HEK293 (cell line): ENCODE results near the gene TPM3.

Experiments used
- CTCF ChIA-PET: fragments of 350-600 bp; formaldehyde crosslinking; extraction: SDS; loops from one replicate; lab custom pipeline; 2021; ENCODE audit warnings: antibody characterized with exemption; lab: Yijun Ruan, JAX
- POLR2A ChIA-PET: fragments of 300-600 bp; formaldehyde crosslinking; extraction: SDS; loops from one replicate; lab custom pipeline; 2020; ENCODE audit warnings: antibody characterized with exemption, inconsistent platforms; lab: Yijun Ruan, JAX
- H3K27ac ChIP-seq: fragments of 200-500 bp; sonication (Bioruptor generic); 2 replicates; pipeline ENCODE4 v1.5.1; 2014; ENCODE audit warnings: low read depth, low read length, control low read depth, inconsistent platforms; ENCODE audit errors: extremely low read depth
- H3K36me3 ChIP-seq, 2 experiments: fragments of 200-500 bp in 1 of 2; sonication (Bioruptor generic) in 1 of 2; 1 replicate in 1 of 2; 2 replicates in 1 of 2; pipeline ENCODE4 v1.5.1; 2014 to 2017; ENCODE audit warnings: inconsistent platforms in 2 of 2, low read length in 2 of 2; ENCODE audit not compliant: control insufficient read depth in 2 of 2, insufficient read depth in 1 of 2
- H3K4me1 ChIP-seq: fragments of 200-500 bp; sonication (Bioruptor generic); 2 replicates; pipeline ENCODE4 v1.5.1; 2014; ENCODE audit warnings: mild to moderate bottlenecking, low read length, inconsistent platforms; ENCODE audit not compliant: control insufficient read depth, insufficient read depth
- H3K4me3 ChIP-seq: 2 replicates; pipeline ENCODE4 v1.5.1; 2011; ENCODE audit warnings: low read depth, mild to moderate bottlenecking, control low read depth, low read length, moderate library complexity
- H3K9me3 ChIP-seq: fragments of 200-500 bp; sonication (Bioruptor generic); 2 replicates; pipeline ENCODE4 v1.5.1; 2014; ENCODE audit warnings: low read depth, low read length, inconsistent platforms; ENCODE audit not compliant: control insufficient read depth, insufficient read depth
- GLIS2 ChIP-seq: fragments of 450-650 bp; formaldehyde crosslinking; IDR thresholded peaks from 2 replicates; pipeline ENCODE4 v1.5.1; 2016; ENCODE audit warnings: missing biosample characterization, missing genetic modification characterization
- ZBTB17 ChIP-seq: fragments of 450-650 bp; formaldehyde crosslinking; IDR thresholded peaks from 2 replicates; pipeline ENCODE4 v1.5.1; 2016; ENCODE audit warnings: missing biosample characterization, missing genetic modification characterization
- ZNF133 ChIP-seq: fragments of 450-650 bp; formaldehyde crosslinking; IDR thresholded peaks from 2 replicates; pipeline ENCODE4 v1.5.1; 2016; ENCODE audit warnings: missing biosample characterization, missing genetic modification characterization
- ZNF138 ChIP-seq: fragments of 450-650 bp; formaldehyde crosslinking; IDR thresholded peaks from 2 replicates; pipeline ENCODE4 v1.5.1; 2016; ENCODE audit warnings: missing biosample characterization, missing genetic modification characterization, borderline replicate concordance
- ZNF146 ChIP-seq: fragments of 450-650 bp; formaldehyde crosslinking; IDR thresholded peaks from 2 replicates; pipeline ENCODE4 v1.5.1; 2016; ENCODE audit warnings: missing biosample characterization, missing genetic modification characterization
- ZNF221 ChIP-seq: fragments of 450-650 bp; formaldehyde crosslinking; IDR thresholded peaks from 2 replicates; pipeline ENCODE4 v1.5.1; 2017; ENCODE audit warnings: missing biosample characterization, missing genetic modification characterization, borderline replicate concordance
- ZNF433 ChIP-seq: fragments of 450-650 bp; formaldehyde crosslinking; IDR thresholded peaks from 2 replicates; pipeline ENCODE4 v1.5.1; 2016; ENCODE audit warnings: missing biosample characterization, missing genetic modification characterization, low read depth
- ZNF48 ChIP-seq: fragments of 450-650 bp; formaldehyde crosslinking; IDR thresholded peaks from 2 replicates; pipeline ENCODE4 v1.5.1; 2016; ENCODE audit warnings: missing biosample characterization, missing genetic modification characterization
- ZNF558 ChIP-seq: fragments of 450-650 bp; formaldehyde crosslinking; IDR thresholded peaks from 2 replicates; pipeline ENCODE4 v1.5.1; 2016; ENCODE audit warnings: missing biosample characterization, missing genetic modification characterization
- ZNF660 ChIP-seq: fragments of 450-650 bp; IDR thresholded peaks from 2 replicates; pipeline ENCODE4 v1.5.1; 2018; ENCODE audit warnings: missing biosample characterization, mild to moderate bottlenecking, missing genetic modification characterization
- ZNF776 ChIP-seq: fragments of 450-650 bp; formaldehyde crosslinking; IDR thresholded peaks from 2 replicates; pipeline ENCODE4 v1.5.0; 2017; ENCODE audit warnings: missing biosample characterization, missing genetic modification characterization, borderline replicate concordance
- ZNF792 ChIP-seq: fragments of 450-650 bp; formaldehyde crosslinking; IDR thresholded peaks from 2 replicates; pipeline ENCODE4 v1.5.1; 2016; ENCODE audit warnings: missing biosample characterization, missing genetic modification characterization
- ZSCAN30 ChIP-seq: fragments of 450-650 bp; IDR thresholded peaks from 2 replicates; pipeline ENCODE4 v1.5.1; 2018; ENCODE audit warnings: missing biosample characterization, mild to moderate bottlenecking, missing genetic modification characterization, moderate library complexity
- TF ChIP-seq, protein P1 (sequence below): fragments of 450-650 bp; IDR thresholded peaks from 2 replicates; pipeline ENCODE4 v1.5.1; 2018; ENCODE audit warnings: missing biosample characterization, missing genetic modification characterization
- TF ChIP-seq, protein P2 (sequence below): fragments of 450-650 bp; formaldehyde crosslinking; IDR thresholded peaks from 2 replicates; pipeline ENCODE4 v1.5.1; 2016; ENCODE audit warnings: missing biosample characterization, missing genetic modification characterization
- TF ChIP-seq, protein P3 (sequence below): fragments of 450-650 bp; formaldehyde crosslinking; IDR thresholded peaks from 2 replicates; pipeline ENCODE4 v1.5.1; 2016; ENCODE audit warnings: missing biosample characterization, missing genetic modification characterization
- TF ChIP-seq, protein P4 (sequence below): fragments of 450-650 bp; formaldehyde crosslinking; IDR thresholded peaks from 2 replicates; pipeline ENCODE4 v1.5.1; 2016; ENCODE audit warnings: missing biosample characterization, missing genetic modification characterization, low read depth

Gene TPM3

DNA sequence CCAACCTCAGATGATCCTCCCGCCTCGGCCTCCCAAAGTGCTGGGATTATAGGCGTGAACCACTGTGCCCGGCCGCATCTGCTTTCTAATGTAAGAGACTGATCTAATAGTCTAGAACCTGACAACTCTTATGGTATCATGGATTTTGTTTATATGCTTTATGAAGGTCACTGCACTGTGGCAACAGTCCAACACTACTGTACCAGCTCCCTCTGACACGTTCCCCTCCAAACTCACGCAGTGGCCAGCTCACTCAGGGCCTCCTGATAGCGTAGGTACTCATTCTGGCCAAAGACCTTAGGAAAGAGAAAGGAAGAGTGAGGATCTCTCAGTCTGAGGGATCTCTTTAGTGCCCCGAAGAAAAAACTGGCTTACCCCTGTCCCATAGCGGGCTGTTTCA lies 20.2 kb upstream of the TPM3 start (continued):
- no peak for TF ChIP-seq ZNF792 (tag by site-specific recombination)
- TF ChIP-seq, protein P1, sequence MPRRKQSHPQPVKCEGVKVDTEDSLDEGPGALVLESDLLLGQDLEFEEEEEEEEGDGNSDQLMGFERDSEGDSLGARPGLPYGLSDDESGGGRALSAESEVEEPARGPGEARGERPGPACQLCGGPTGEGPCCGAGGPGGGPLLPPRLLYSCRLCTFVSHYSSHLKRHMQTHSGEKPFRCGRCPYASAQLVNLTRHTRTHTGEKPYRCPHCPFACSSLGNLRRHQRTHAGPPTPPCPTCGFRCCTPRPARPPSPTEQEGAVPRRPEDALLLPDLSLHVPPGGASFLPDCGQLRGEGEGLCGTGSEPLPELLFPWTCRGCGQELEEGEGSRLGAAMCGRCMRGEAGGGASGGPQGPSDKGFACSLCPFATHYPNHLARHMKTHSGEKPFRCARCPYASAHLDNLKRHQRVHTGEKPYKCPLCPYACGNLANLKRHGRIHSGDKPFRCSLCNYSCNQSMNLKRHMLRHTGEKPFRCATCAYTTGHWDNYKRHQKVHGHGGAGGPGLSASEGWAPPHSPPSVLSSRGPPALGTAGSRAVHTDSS (tag by site-specific recombination): no peak
- TF ChIP-seq, protein P2, sequence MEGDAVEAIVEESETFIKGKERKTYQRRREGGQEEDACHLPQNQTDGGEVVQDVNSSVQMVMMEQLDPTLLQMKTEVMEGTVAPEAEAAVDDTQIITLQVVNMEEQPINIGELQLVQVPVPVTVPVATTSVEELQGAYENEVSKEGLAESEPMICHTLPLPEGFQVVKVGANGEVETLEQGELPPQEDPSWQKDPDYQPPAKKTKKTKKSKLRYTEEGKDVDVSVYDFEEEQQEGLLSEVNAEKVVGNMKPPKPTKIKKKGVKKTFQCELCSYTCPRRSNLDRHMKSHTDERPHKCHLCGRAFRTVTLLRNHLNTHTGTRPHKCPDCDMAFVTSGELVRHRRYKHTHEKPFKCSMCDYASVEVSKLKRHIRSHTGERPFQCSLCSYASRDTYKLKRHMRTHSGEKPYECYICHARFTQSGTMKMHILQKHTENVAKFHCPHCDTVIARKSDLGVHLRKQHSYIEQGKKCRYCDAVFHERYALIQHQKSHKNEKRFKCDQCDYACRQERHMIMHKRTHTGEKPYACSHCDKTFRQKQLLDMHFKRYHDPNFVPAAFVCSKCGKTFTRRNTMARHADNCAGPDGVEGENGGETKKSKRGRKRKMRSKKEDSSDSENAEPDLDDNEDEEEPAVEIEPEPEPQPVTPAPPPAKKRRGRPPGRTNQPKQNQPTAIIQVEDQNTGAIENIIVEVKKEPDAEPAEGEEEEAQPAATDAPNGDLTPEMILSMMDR (tag by site-specific recombination): no peak
- TF ChIP-seq ZNF146 (tag by site-specific recombination): no peak
- TF ChIP-seq ZNF133 (tag by site-specific recombination): no peak
- TF ChIP-seq ZNF138 (tag by site-specific recombination): no peak
- no peak for TF ChIP-seq ZSCAN30 (tag by site-specific recombination)
- TF ChIP-seq, protein P3, sequence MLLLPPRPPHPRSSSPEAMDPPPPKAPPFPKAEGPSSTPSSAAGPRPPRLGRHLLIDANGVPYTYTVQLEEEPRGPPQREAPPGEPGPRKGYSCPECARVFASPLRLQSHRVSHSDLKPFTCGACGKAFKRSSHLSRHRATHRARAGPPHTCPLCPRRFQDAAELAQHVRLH (tag by site-specific recombination): no peak
- TF ChIP-seq ZNF558 (tag by site-specific recombination): no peak
- TF ChIP-seq ZNF48 (tag by site-specific recombination): no peak
- TF ChIP-seq, protein P4, sequence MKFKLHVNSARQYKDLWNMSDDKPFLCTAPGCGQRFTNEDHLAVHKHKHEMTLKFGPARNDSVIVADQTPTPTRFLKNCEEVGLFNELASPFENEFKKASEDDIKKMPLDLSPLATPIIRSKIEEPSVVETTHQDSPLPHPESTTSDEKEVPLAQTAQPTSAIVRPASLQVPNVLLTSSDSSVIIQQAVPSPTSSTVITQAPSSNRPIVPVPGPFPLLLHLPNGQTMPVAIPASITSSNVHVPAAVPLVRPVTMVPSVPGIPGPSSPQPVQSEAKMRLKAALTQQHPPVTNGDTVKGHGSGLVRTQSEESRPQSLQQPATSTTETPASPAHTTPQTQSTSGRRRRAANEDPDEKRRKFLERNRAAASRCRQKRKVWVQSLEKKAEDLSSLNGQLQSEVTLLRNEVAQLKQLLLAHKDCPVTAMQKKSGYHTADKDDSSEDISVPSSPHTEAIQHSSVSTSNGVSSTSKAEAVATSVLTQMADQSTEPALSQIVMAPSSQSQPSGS (tag by site-specific recombination): no peak
- no peak for TF ChIP-seq GLIS2
- TF ChIP-seq, all 188 proteins: peak for 0

DNA sequence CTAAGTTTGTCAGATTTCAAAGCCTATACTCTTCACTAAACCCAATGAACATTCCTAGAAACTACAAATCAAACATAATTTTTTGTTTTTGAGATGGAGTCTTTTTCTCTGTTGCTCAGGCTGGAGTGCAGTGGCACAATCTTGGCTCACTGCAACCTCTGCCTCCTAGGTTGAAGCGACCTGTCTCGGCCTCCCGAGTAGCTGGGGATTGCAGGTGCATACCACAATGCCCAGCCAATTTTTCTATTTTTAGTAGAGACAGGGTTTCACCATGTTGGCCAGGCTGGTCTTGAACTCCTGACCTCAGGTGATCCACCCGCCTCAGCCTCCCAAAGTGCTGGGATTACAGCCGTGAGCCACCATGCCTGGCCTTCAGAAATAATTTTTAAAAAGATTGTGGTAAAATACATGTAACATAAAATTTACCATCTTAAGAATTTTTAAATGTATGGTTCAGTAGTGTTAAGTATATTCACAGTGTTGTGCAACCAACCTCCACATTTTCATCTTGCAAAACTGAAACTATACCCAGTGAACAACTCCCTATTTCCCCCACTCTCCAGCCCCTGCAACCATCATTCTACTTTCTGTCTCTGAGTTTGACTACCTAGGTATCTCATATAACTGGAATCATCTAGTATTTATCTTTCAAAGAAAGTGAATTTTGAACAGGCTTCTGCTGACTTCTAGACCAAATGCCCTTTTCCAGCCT lies 16.9 kb upstream of the TPM3 start:
- H3K4me3 ChIP-seq: no peak overlapping the region
- H3K36me3 ChIP-seq: peaks cover 68 to 79% of the 10 kb centered on the region in 2 experiments
- TF ChIP-seq ZNF433 (tag by site-specific recombination): no peak
- peak; percentile 43; the same call in 1 of the 2 replicates for TF ChIP-seq ZBTB17
- CTCF ChIA-PET: interaction anchor here (0.6 to 1.6 kb wide), 3 partner anchors 9 to 210 kb away, joined by 3 to 8 read pairs (median 4); no protein-coding TSS in a partner anchor
- H3K9me3 ChIP-seq: no peaks in the 10 kb centered on the region
- POLR2A ChIA-PET: no interaction called here
- H3K4me1 ChIP-seq: no peaks in the 10 kb centered on the region
- no peak overlapping the region for H3K27ac ChIP-seq

DNA sequence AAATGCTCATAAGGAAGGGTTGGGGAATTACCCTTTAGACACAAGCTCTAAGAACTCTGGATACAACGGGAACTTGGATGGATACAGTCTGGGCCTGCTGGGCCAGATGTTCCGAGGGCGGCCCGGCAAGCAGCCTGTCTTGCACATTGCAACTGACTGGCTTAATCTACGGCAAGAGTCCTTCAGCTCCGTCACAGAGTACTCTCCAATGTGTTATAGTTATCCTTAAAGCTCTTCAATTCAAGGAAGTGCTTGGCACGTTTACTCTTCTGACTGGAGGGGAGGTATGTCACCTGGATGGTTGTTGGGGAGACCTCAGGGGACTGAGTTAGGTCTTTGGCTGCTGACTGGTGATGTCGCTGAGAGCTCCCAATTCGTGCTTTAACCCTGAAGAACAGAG lies 15.4 kb upstream of the TPM3 start:
- Histone ChIP-seq H3K9me3 (no peaks in the 10 kb centered on the region), H3K4me3 (no peak overlapping the region), H3K36me3 (peaks cover 52 to 63% of the 10 kb centered on the region in 2 experiments), H3K27ac (no peak overlapping the region), H3K4me1 (no peaks in the 10 kb centered on the region)
- ChIA-PET CTCF (interaction anchor here (0.7 to 1.0 kb wide), 3 partner anchors 8 to 12 kb away, joined by 3 to 4 read pairs (median 3); no protein-coding TSS in a partner anchor), POLR2A (interaction anchor here (0.9 to 1.1 kb wide), 2 partner anchors 9 to 13 kb away, joined by 5 read pairs; partner anchors contain the start of gene UBAP2L)
- TF ChIP-seq ZNF776 (tag by site-specific recombination): no peak
- no peak for TF ChIP-seq ZNF221
- no peak for TF ChIP-seq ZNF660 (tag by site-specific recombination)
